Testis (tissue), 2 donors: ENCODE data around the gene PPM1A.

Experiments used
- POLR2A ChIP-seq: fragments of 450-650 bp; IDR thresholded peaks from one replicate; pipeline ENCODE4 v1.6.1; 2017; ENCODE audit warnings: antibody characterized with exemption, mild to moderate bottlenecking, moderate library complexity
- TF ChIP-seq, protein P1 (sequence below), 3 experiments: fragments of 450-650 bp in 2 of 3; fragments of 200-600 bp in 1 of 3; sonication (generic) in 1 of 3; IDR thresholded peaks; one replicate each; pipeline ENCODE4 v1.5.1; 2016 to 2019; ENCODE audit warnings: antibody characterized with exemption in 3 of 3, mild to moderate bottlenecking in 2 of 3, moderate library complexity in 1 of 3

DNA sequence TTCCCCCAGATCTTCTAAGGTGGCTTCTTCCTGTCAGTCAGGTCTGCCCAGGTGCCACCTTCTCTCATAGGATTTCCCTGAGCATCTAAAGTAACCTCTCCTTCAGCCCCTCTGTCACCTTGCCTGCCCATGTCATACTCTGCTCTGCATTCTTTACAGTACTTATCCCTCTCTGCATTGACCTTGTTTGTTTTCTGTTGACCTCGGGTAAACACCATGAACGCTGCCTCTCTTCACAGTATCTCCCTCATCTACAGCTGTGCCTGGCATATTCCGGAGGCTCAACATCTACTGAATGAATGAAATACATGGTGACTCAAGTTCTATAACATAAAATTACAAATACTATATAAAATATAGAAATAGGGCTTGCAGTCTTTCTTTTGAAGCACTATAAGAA is 10.1 kb upstream of the PPM1A start:
- TF ChIP-seq POLR2A = no peak
- TF ChIP-seq, protein P1, sequence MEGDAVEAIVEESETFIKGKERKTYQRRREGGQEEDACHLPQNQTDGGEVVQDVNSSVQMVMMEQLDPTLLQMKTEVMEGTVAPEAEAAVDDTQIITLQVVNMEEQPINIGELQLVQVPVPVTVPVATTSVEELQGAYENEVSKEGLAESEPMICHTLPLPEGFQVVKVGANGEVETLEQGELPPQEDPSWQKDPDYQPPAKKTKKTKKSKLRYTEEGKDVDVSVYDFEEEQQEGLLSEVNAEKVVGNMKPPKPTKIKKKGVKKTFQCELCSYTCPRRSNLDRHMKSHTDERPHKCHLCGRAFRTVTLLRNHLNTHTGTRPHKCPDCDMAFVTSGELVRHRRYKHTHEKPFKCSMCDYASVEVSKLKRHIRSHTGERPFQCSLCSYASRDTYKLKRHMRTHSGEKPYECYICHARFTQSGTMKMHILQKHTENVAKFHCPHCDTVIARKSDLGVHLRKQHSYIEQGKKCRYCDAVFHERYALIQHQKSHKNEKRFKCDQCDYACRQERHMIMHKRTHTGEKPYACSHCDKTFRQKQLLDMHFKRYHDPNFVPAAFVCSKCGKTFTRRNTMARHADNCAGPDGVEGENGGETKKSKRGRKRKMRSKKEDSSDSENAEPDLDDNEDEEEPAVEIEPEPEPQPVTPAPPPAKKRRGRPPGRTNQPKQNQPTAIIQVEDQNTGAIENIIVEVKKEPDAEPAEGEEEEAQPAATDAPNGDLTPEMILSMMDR (IDR thresholded peaks at IDR 0.05) = no peak
